Renal cortex interstitium (tissue), 11 donors: Measurements from ENCODE around the gene AIF1L. TPM values are rescaled to one million over a fixed set of nuclear protein-coding genes. Genes with fewer than 3 reads are reported as not detected.
"Not testable (repeated sequence)": the region's sequence is repeated elsewhere in the genome, so short reads cannot be mapped to it uniquely, and the experiment has no call there.

ENCODE experiments used
- DNase-seq, 11 donors: peaks; one replicate each; pipeline ENCODE4 v3.0.0-alpha.2; 2013; ENCODE audit warnings: low read depth in 9 of 11, low spot score in 4 of 11; ENCODE audit errors: extremely low read depth in 1 of 11
- polyA plus RNA-seq, 3 donors: library from polyadenylated mRNA; unstranded; fragments of 120-200 nt; gene quantifications; one replicate each; pipeline ENCODE4 v1.2.1, GENCODE V29; 2013; ENCODE audit not compliant: insufficient read length in 3 of 3

Gene AIF1L
- polyA plus RNA-seq, 3 donors: 322 to 395 (median 383) TPM

- no peak for DNase-seq
Measured at GRCh38 chr9:131092030-131092429, 4.3 kb upstream of the AIF1L start.

- no peak for DNase-seq
Measured at GRCh38 chr9:131092548-131093440, 3.5 kb upstream of the AIF1L start.

- no peak for DNase-seq
Measured at GRCh38 chr9:131094015-131094414, 2.3 kb upstream of the AIF1L start.

DNA sequence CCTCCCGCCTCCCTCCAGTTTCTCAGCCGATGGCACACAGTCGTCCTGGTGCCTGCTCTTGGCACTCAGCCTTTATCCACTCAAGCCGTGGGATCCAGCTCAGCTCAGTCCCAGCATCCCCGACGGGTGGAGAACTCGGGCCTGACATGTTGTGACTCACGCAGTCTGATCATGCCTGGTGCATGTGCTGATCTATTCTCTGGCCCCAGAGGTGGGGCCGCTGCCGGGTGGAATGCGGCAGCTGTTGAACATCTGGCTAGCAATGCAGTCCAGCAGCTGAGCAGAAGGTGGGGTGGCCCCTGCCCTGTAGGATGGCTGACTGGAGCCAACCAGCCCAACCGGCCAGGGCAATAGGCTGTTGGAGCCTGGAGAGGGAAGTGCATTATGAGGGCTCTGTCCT is 1.7 kb upstream of the AIF1L start:
- no peak for DNase-seq

DNA sequence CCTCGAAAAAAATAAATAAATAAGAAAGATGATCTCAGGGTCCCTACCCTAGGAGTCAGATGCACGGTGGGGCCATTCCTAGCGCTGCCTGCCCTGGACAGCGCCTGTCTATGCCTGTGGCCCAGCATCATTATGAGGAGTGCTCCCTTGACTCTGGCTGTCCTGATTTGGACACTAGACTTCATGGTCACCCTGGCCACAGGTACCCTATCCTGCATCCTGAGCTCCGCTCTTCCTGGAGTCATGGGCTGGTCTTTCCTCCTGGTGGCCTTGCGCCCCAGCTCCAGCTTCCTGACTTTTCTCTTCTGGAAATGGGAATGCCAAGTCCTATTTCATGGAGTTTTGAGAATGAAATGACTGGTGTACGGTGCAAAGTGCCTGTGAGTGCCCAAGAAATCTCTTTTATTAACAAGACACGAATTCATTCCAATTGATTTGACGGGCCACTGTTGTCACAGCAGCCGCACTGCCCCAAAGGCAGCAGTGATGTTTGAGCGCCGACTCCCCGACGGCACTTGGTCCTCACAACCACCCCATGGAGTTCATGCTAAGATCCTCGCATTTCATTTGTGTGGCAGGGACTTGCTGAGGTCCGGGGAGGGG is 564 bp upstream of the AIF1L start:
- DNase-seq: no peak

- DNase-seq: no peak
Measured at GRCh38 chr9:131097126-131097947, 1.0 kb downstream of the AIF1L start.

DNA sequence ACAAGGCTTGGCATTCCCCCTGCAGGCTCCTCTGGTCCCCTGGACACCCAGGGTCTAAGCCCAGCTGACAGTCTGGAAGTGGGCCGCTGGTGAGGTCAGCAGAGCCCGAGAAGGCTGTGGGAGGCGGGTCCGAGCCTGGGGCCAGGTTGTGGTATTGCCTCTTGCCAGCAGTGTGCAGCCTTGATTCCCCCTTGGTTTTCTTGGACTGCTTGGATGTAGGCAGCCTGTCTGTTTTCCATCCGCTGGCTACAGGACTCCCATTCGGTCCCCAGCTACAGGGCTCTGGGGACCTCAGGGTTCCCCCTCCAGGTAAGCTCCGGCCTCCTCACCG is 1.6 kb downstream of the AIF1L start:
- DNase-seq: no peak

DNA sequence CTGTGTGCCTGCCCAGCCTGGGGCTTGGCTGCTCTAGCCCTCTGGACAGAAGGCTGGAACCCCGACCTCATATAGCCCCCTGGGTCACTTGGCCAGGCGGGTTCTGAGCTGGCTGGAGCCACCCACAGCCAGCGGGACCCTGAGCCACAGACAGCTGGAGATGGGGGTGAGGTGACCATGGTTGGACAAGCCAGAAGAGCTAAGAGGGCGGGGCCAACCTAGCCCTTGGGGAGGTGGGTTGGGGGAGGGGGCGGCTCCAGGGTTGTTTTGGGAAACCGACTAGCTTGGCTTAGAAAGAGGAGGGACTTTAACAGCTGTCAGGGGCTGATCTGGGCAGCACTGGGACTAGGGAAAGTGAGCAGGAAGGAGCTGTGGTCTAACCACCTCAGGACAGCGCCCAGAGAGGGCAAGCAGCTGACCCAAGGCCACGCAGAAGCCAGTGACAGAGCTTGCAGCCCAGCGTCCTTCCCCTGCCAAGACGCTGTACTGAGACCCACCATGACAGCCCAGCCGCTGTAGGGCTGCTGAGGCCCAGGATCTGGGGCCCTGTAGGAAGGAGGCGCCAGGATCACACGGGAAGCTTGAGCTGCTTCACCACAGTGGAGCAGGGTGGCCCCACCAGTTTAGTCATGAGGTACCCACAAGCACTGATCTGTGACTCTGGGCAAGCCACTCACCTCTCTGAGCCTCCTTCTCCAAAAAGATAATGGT is 2.2 kb downstream of the AIF1L start:
- no peak for DNase-seq

DNA sequence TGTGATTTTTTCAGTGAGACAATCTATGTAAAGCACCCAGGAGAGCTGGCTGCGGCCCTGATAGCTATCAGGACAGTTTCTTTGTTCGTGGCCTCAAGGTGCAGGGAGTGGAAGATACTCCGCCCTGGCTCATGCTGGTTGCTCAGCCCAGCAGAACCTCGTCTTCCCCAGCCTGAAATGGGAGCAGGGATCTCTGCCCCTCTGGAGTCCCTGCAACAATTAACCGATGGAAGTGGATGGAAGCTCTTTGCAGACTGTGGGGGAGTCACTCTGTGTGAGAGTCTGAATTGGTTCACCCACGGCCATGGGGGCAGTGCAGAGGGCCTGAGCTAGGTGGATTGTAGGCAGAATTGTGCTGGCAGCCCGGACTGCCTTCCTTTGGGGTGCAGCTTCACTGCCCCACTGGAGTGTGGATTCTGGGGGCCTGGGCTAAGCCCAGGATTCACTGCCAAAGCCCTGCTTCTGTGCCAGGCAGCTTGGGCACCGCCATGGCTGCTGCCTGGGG is 2.8 kb downstream of the AIF1L start:
- DNase-seq: no peak

GRCh38 chr9:131099845-131100244 is 3.5 kb downstream of the AIF1L start:
- not testable (repeated sequence) for DNase-seq

- DNase-seq: peak in 8 of 11 donors; percentile 49 to 89 (median 74)
Measured at GRCh38 chr9:131100445-131100844, 4.1 kb downstream of the AIF1L start.

DNA sequence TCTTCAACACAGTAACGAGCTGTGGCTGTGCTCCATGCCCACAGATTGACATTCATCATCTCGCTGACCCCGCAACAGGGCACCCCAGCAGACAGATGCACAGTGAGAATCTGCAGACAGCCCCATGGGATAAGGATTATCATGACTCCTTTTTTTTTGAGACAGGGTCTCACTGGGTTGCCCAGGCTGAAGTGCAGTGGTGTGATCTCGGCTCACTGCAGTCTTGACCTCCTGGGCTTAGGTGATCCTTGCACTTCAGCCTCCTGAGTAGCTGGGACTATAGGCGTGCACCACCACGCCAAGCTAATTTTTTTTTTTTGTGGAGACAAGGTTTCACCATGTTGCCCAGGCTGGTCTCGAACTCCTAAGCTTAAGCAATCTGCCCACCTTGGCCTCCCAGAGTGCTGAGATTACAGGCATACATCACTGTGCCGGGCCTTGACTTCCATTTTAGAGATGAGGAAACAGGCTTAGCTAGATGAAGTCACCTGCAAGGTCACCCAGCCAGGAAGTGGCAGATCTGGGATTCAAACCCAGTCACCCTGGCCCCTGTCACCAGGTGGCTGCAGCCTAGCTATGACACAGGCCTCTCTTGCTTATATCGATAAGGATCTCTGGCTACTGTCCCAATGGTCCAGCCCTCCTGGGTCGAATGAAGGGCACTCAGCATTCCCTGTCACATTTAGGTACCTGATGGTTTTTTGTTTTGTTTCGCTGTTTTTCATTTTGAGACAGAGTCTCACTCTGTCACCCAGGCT is 5.1 kb downstream of the AIF1L start:
- DNase-seq: no peak

DNA sequence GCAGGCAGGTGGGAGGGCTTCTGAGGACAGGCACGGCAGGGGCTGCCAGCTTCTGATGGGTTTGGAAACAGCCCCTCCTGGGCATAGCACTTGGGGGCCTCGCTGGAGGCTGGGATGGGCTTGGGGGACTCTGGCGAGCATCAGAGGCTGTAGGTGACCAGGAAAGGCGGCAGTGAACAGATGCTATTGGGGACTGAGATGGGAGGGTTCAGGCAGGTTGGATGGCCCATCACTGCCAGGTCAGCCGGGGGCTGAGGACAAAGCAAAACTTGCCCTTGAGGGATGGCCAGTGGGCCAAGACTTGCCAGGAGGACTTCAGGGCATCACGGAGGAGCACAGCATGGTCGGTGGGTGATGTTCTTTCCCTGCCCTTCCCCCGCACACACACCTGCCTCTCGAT is 6.7 kb downstream of the AIF1L start:
- DNase-seq: no peak

DNA sequence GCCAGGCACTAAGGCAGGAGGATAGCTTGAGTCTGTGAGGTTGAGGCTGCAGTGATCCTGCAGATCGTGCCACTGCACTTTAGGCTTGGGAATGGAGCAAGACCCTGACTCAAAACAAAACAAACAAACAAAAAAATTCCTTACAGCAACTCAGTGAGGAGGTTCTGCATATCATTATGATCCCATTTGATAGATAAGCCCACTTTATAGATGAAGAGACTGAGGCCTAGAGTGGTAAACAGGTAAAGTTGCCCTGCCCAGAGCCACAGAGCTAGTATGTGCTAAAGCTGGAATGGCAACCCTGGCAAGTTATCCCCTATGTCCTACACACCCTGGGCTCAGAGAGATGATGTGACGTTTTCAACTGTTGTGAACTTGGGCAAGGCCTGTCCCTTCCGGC is 7.2 kb downstream of the AIF1L start:
- no peak for DNase-seq

- DNase-seq: no peak
Measured at GRCh38 chr9:131104016-131104740, 7.8 kb downstream of the AIF1L start.

- no peak for DNase-seq
Measured at GRCh38 chr9:131105952-131106351, 9.6 kb downstream of the AIF1L start.

- no peak for DNase-seq
Measured at GRCh38 chr9:131107760-131108159, 11.4 kb downstream of the AIF1L start.
